ENCODE data around the gene LY6G6D.

LY6G6D gene

DNA sequence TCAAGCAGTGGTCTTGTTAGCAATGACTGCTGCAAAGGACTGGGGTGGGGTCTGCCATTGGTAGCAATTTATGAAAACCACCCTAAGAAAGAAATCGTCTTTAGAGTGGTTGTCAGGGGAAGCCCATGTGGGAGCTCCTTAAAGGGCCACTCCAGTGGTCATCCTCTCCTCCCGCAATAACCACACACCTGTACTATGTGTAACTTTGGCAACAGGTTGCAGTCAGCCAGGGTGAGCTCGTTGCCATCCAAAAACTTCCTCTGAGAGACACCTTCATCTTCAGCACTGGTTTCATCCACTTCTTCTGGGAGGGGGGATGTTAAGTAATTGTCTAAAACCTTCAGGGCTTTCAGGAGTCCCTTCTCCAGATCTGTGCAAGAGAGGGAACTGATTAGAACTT lies 16.9 kb downstream of the LY6G6D start:
- Histone ChIP-seq H3K9me3 (ENCODE audit: control extremely low read depth in 1 of 5, control insufficient read depth in 4 of 5, insufficient read depth in 2 of 5, low read depth in 1 of 5, low read length in 4 of 5) (no peaks in the 10 kb centered on the region), H3K27me3 (replicated peaks in 2 of 5; ENCODE audit: control insufficient read depth in 4 of 5, insufficient read depth in 5 of 5, low read length in 4 of 5) (no peaks in the 10 kb centered on the region), H3K27ac (ENCODE audit: insufficient read depth in 1 of 2, low read depth in 1 of 2, low read length in 2 of 2, poor library complexity in 1 of 2, severe bottlenecking in 2 of 2) (no peak overlapping the region), H3K4me3 (ENCODE audit: control insufficient read depth in 1 of 7, extremely low read depth in 1 of 7, insufficient read depth in 4 of 7, low read depth in 2 of 7, low read length in 6 of 7) (no peak overlapping the region), H3K36me3 (ENCODE audit: control insufficient read depth in 4 of 4, insufficient read depth in 4 of 4, low read length in 3 of 4) (peaks cover 11 to 41% (median 32%) of the 10 kb centered on the region in 4 experiments), H3K4me1 (ENCODE audit: control extremely low read depth in 1 of 4, control insufficient read depth in 4 of 4, insufficient read depth in 4 of 4, low read length in 3 of 4) (peaks cover 10 to 72% (median 61%) of the 10 kb centered on the region in 4 experiments)
- ChIA-PET POLR2A (interaction anchor here (1.1 kb wide), 1 partner anchor 8 kb away, joined by 4 read pairs; the partner anchor contains the start of gene MSH5), CTCF (interaction anchor here (0.6 to 19.7 kb wide), 7 partner anchors 9 to 94 kb away, joined by 3 to 268 read pairs (median 3); partner anchors contain the start of genes LY6G5C and SAPCD1)
- no peak for DNase-seq
- WGBS (ENCODE audit: insufficient coverage) = 80% methylated on average over 1 of the region's 3 CpGs

DNA sequence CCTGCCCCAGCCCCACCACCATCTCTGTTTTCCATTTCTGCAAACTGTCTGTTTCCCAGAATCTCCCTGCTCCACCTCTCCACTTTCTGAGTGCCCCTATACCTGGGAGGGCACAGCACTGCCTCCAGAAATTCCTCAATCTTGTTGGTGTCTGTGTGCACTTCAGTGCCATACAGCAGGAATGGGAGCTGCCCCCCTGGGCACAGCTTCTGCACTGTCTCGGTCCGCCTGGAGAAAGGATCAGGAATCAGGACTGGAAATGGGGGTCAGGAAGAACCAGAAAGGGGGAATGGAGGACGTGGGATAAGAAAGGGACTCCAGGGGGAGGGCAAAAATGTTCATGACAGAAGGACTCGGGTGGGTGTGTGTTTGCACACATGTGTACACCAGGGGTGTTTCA lies 18.6 kb downstream of the LY6G6D start:
- Histone ChIP-seq H3K9me3 (ENCODE audit: control extremely low read depth in 1 of 5, control insufficient read depth in 4 of 5, insufficient read depth in 2 of 5, low read depth in 1 of 5, low read length in 4 of 5) (no peaks in the 10 kb centered on the region), H3K36me3 (ENCODE audit: control insufficient read depth in 4 of 4, insufficient read depth in 4 of 4, low read length in 3 of 4) (peaks cover 11 to 39% (median 28%) of the 10 kb centered on the region in 4 experiments), H3K4me3 (ENCODE audit: control insufficient read depth in 1 of 7, extremely low read depth in 1 of 7, insufficient read depth in 4 of 7, low read depth in 2 of 7, low read length in 6 of 7) (peak overlapping the region in 6 of 7 experiments; percentile 26 to 100 (median 96)), H3K27me3 (replicated peaks in 2 of 5; ENCODE audit: control insufficient read depth in 4 of 5, insufficient read depth in 5 of 5, low read length in 4 of 5) (no peaks in the 10 kb centered on the region), H3K27ac (ENCODE audit: insufficient read depth in 1 of 2, low read depth in 1 of 2, low read length in 2 of 2, poor library complexity in 1 of 2, severe bottlenecking in 2 of 2) (peak overlapping the region; percentile 99), H3K4me1 (ENCODE audit: control extremely low read depth in 1 of 4, control insufficient read depth in 4 of 4, insufficient read depth in 4 of 4, low read length in 3 of 4) (peaks cover 12 to 72% (median 60%) of the 10 kb centered on the region in 4 experiments)
- CTCF ChIA-PET = interaction anchor here (0.9 to 19.7 kb wide), 4 partner anchors 10 to 84 kb away, joined by 3 to 268 read pairs (median 6); partner anchors contain the start of gene SAPCD1
- POLR2A ChIA-PET = interaction anchor here (0.6 kb wide), 1 partner anchor 536 kb away, joined by 3 read pairs; no protein-coding TSS in a partner anchor
- no peak for DNase-seq
- WGBS (ENCODE audit: insufficient coverage) = 94% methylated on average over 4 of the region's 4 CpGs

DNA sequence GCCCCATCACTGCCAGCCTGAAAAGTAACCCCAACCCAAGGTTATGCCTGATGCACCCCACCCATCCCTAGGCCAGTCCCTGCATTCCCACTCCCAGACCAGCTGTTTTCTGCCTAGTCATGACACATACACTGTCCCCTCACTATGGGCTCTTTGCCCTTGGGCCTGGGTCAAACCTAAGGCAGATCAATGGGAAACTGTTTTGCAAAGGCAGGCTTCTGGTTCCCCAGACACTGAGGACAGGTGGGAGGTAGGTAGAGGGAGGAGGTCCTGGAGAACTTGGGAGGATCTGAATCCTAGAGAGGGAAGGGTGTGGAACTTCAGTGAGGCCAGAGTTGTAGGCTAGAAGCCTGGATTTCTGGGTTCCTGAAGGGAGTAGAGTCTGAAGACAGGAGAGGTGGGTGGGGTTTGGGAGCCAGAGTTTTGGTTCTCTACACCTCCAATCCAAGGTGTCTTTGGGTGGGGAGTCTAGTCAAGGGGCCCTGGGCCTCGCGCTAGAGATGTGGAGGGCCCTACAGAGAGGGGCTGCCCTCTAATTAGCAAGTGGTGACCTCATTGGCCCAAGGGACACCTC lies 19.2 kb downstream of the LY6G6D start:
- Histone ChIP-seq H3K27me3 (replicated peaks in 2 of 5; ENCODE audit: control insufficient read depth in 4 of 5, insufficient read depth in 5 of 5, low read length in 4 of 5) (no peaks in the 10 kb centered on the region), H3K4me3 (ENCODE audit: control insufficient read depth in 1 of 7, extremely low read depth in 1 of 7, insufficient read depth in 4 of 7, low read depth in 2 of 7, low read length in 6 of 7) (peak overlapping the region; percentile 80 to 100 (median 96)), H3K4me1 (ENCODE audit: control extremely low read depth in 1 of 4, control insufficient read depth in 4 of 4, insufficient read depth in 4 of 4, low read length in 3 of 4) (peaks cover 17 to 71% (median 61%) of the 10 kb centered on the region in 4 experiments), H3K36me3 (ENCODE audit: control insufficient read depth in 4 of 4, insufficient read depth in 4 of 4, low read length in 3 of 4) (peaks cover 11 to 39% (median 28%) of the 10 kb centered on the region in 4 experiments), H3K9me3 (ENCODE audit: control extremely low read depth in 1 of 5, control insufficient read depth in 4 of 5, insufficient read depth in 2 of 5, low read depth in 1 of 5, low read length in 4 of 5) (no peaks in the 10 kb centered on the region), H3K27ac (ENCODE audit: insufficient read depth in 1 of 2, low read depth in 1 of 2, low read length in 2 of 2, poor library complexity in 1 of 2, severe bottlenecking in 2 of 2) (peak overlapping the region; percentile 99)
- no peak for DNase-seq
- no CpG with 5 or more reads among the region's 2 CpGs for WGBS (ENCODE audit: insufficient coverage)
- CTCF ChIA-PET = interaction anchor here (0.9 to 19.7 kb wide), 4 partner anchors 20 to 84 kb away, joined by 3 to 268 read pairs (median 6); partner anchors contain the start of gene SAPCD1
- POLR2A ChIA-PET = interaction anchor here (1.3 to 2.2 kb wide), 2 partner anchors 72 to 128 kb away, joined by 4 to 7 read pairs; partner anchors contain the start of genes LSM2 and NEU1

DNA sequence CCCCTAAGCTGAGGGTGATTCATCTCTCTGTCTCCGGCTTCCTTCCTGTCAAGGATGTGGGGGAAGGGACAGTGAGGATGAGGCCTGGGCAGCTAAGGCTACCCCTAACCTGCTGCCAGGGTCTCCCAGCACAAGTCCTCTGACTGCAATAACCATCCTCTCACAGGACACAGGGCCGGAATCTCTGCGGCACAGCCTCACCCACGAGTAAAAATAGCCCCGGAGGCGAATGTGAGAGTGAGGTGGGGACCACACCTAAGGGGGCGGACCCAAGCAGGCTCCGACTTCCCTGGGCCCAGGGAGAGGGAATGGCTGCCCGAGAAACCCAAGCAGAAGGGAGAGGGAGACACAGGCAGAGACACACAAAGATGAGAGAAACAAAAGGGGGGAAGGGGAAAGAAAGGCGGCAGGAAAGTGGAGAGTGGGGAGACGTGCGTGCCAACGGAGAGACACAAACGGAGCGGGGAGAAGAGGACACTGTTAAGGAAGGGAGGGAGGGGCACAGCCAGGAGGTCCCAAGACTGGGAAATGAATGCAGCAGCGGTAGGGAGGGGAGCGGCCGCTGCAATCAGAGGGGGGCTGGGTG lies 19.8 kb downstream of the LY6G6D start:
- ChIA-PET POLR2A (interaction anchor here (0.7 to 3.3 kb wide), 6 partner anchors 7 to 128 kb away, joined by 4 to 21 read pairs (median 6); partner anchors contain the start of genes HSPA1B, LSM2 and NEU1), CTCF (interaction anchor here (1.0 to 19.7 kb wide), 5 partner anchors 10 to 34 kb away, joined by 3 to 268 read pairs (median 6); partner anchors contain the start of gene SAPCD1)
- Histone ChIP-seq H3K4me3 (ENCODE audit: control insufficient read depth in 1 of 7, extremely low read depth in 1 of 7, insufficient read depth in 4 of 7, low read depth in 2 of 7, low read length in 6 of 7) (peak overlapping the region; percentile 80 to 100 (median 96)), H3K4me1 (ENCODE audit: control extremely low read depth in 1 of 4, control insufficient read depth in 4 of 4, insufficient read depth in 4 of 4, low read length in 3 of 4) (peaks cover 18 to 68% (median 64%) of the 10 kb centered on the region in 4 experiments), H3K27me3 (replicated peaks in 2 of 5; ENCODE audit: control insufficient read depth in 4 of 5, insufficient read depth in 5 of 5, low read length in 4 of 5) (no peaks in the 10 kb centered on the region), H3K9me3 (ENCODE audit: control extremely low read depth in 1 of 5, control insufficient read depth in 4 of 5, insufficient read depth in 2 of 5, low read depth in 1 of 5, low read length in 4 of 5) (no peaks in the 10 kb centered on the region), H3K36me3 (ENCODE audit: control insufficient read depth in 4 of 4, insufficient read depth in 4 of 4, low read length in 3 of 4) (peaks cover 11 to 39% (median 28%) of the 10 kb centered on the region in 4 experiments), H3K27ac (ENCODE audit: insufficient read depth in 1 of 2, low read depth in 1 of 2, low read length in 2 of 2, poor library complexity in 1 of 2, severe bottlenecking in 2 of 2) (peak overlapping the region; percentile 99)
- under 1% methylated on average over 14 of the region's 18 CpGs for WGBS (ENCODE audit: insufficient coverage)
- DNase-seq = peak; percentile 74 to 91 (median 89)

DNA sequence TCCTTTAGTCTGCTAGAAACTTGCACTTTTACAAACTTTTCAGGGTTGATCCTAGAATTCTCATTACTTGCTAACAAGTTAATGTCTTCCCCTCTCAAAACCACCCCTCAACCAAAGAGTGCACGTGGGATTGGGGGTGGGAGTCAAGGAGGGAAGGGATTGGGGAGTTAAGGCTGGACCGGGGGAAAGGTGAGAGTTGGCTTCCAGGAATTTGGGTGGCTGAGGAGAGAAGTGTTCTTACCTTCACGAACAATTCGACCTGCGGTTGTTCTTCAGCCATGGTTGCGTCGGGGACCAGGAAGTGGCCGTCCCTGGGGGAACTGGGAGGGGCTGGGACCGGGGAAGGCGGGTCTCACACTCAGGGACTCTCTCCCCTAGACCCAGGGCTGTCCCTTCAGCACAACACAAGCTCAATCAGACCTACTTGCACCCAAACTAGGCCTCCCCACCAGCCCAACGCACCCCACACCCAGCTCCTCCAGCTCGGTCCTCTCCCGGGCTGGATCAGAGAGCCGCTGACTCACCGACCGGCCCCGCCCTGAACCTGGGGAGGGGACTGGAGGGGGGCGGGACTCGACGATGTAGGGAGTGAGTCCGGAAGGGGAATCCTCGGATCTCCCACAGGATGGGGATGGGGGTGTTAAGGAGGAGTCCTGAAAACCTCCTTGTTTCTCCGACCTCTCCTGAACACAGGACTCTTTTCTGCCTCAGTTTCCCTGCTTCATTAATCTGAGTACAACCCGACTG lies 21.0 kb downstream of the LY6G6D start, which contains the start of gene CLIC1:
Gene CLIC1 (minus strand): TSS at position 510 of the 747 bp plus-strand sequence. CDS start 230 bp downstream, at position 280.
- Histone ChIP-seq H3K27ac (ENCODE audit: insufficient read depth in 1 of 2, low read depth in 1 of 2, low read length in 2 of 2, poor library complexity in 1 of 2, severe bottlenecking in 2 of 2) (peak within 1 kb of the TSS; percentile 99), H3K4me3 (ENCODE audit: control insufficient read depth in 1 of 7, extremely low read depth in 1 of 7, insufficient read depth in 4 of 7, low read depth in 2 of 7, low read length in 6 of 7) (peak within 1 kb of the TSS; percentile 80 to 100 (median 96)), H3K9me3 (ENCODE audit: control extremely low read depth in 1 of 5, control insufficient read depth in 4 of 5, insufficient read depth in 2 of 5, low read depth in 1 of 5, low read length in 4 of 5) (no peaks in the 10 kb centered on the region), H3K27me3 (replicated peaks in 2 of 5; ENCODE audit: control insufficient read depth in 4 of 5, insufficient read depth in 5 of 5, low read length in 4 of 5) (no peaks in the 10 kb centered on the region), H3K4me1 (ENCODE audit: control extremely low read depth in 1 of 4, control insufficient read depth in 4 of 4, insufficient read depth in 4 of 4, low read length in 3 of 4) (peaks cover 22 to 68% (median 60%) of the 10 kb centered on the region in 4 experiments), H3K36me3 (ENCODE audit: control insufficient read depth in 4 of 4, insufficient read depth in 4 of 4, low read length in 3 of 4) (peaks cover 9 to 30% (median 25%) of the 10 kb centered on the region in 4 experiments)
- ChIA-PET POLR2A (interaction anchor here (0.6 to 3.3 kb wide), 10 partner anchors 9 to 176 kb away, joined by 3 to 21 read pairs (median 6); partner anchors contain the start of genes ABHD16A, C6orf47, HSPA1B and LSM2), CTCF (interaction anchor here (1.4 to 19.7 kb wide), 6 partner anchors 8 to 95 kb away, joined by 6 to 268 read pairs (median 7); partner anchors contain the start of genes DDAH2, HSPA1B and SAPCD1)
- peak; percentile 65 to 90 (median 86) for DNase-seq
- 0% methylated on average over 9 of the region's 24 CpGs for WGBS (ENCODE audit: insufficient coverage)

DNA sequence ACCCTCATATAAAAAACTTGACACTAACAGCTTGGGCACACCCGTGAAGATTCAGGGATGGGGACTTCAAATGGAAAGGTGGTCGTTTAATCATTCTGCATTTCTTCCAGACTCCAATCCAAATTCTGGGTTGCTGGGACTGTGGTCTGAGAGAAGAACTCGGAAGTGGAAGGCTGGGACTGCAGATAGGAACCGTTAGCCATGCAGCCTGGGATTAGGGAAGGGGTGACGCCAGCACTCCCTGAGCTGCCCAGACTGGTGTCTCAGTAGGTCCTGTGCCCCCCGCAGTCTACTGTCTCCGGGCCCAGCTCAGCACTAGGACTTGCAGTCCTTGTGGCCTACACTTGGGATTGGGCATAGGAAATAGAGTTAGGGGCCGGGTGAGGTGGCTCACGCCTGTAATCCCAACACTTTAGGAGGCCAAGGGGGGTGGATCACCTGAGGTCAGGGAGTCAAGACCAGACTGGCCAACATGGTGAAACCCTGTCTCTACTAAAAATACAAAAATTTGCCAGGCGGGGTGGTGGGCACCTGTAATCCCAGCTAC lies 21.7 kb downstream of the LY6G6D start:
- Histone ChIP-seq H3K4me1 (ENCODE audit: control extremely low read depth in 1 of 4, control insufficient read depth in 4 of 4, insufficient read depth in 4 of 4, low read length in 3 of 4) (peaks cover 22 to 73% (median 62%) of the 10 kb centered on the region in 4 experiments), H3K27ac (ENCODE audit: insufficient read depth in 1 of 2, low read depth in 1 of 2, low read length in 2 of 2, poor library complexity in 1 of 2, severe bottlenecking in 2 of 2) (peak overlapping the region; percentile 99), H3K36me3 (ENCODE audit: control insufficient read depth in 4 of 4, insufficient read depth in 4 of 4, low read length in 3 of 4) (peaks cover 8 to 27% (median 20%) of the 10 kb centered on the region in 4 experiments), H3K27me3 (replicated peaks in 2 of 5; ENCODE audit: control insufficient read depth in 4 of 5, insufficient read depth in 5 of 5, low read length in 4 of 5) (no peaks in the 10 kb centered on the region), H3K9me3 (ENCODE audit: control extremely low read depth in 1 of 5, control insufficient read depth in 4 of 5, insufficient read depth in 2 of 5, low read depth in 1 of 5, low read length in 4 of 5) (no peaks in the 10 kb centered on the region), H3K4me3 (ENCODE audit: control insufficient read depth in 1 of 7, extremely low read depth in 1 of 7, insufficient read depth in 4 of 7, low read depth in 2 of 7, low read length in 6 of 7) (peak overlapping the region in 6 of 7 experiments; percentile 92 to 100 (median 96))
- WGBS (ENCODE audit: insufficient coverage) = 1% methylated on average over 10 of the region's 10 CpGs
- ChIA-PET POLR2A (interaction anchor here (0.6 to 4.0 kb wide), 14 partner anchors 9 to 1221 kb away, joined by 3 to 21 read pairs (median 6); partner anchors contain the start of genes ABHD16A, C6orf47, CSNK2B and GPANK1), CTCF (interaction anchor here (1.3 to 19.7 kb wide), 9 partner anchors 8 to 222 kb away, joined by 3 to 268 read pairs (median 9); partner anchors contain the start of genes DDAH2, HSPA1B, MPIG6B and NELFE)
- peak in 1 of 3 donors; percentile 38 for DNase-seq

Data from common myeloid progenitor, CD34-positive (primary cell).